ENCODE data around the gene NSRP1. TPM values are rescaled to one million over a fixed set of nuclear protein-coding genes. Genes with fewer than 3 reads are reported as not detected.

The NSRP1 gene
- total RNA-seq, 6 experiments from 2014 or later = 19.4 to 28.1 (median 27.0) TPM

Small RNA genes within 50 kb of the gene (microRNA-seq; reads per million reads assigned to microRNA genes)
- not detected for gene MIR423

Other genes starting within 250 kb of the NSRP1 start
- 10 to 100 TPM; 22.2 to 27.0 (median 23.2) TPM for gene SSH2, start 186.6 kb upstream of the NSRP1 start, total RNA-seq (2021; fragmentation: NEBNext Ultra II Directional; extraction: Animal tissue kit (Norgen Biotek cat#: 25700))
- under 1 TPM; 0.27 to 0.94 (median 0.64) TPM for gene EFCAB5, start 175.2 kb upstream of the NSRP1 start, total RNA-seq (2021; fragmentation: NEBNext Ultra II Directional; extraction: Animal tissue kit (Norgen Biotek cat#: 25700))
- gene SLC6A4, start 118.9 kb downstream of the NSRP1 start, total RNA-seq (2021; fragmentation: NEBNext Ultra II Directional; extraction: Animal tissue kit (Norgen Biotek cat#: 25700)) = not detected
- gene BLMH, start 175.1 kb downstream of the NSRP1 start, total RNA-seq (2021; fragmentation: NEBNext Ultra II Directional; extraction: Animal tissue kit (Norgen Biotek cat#: 25700)) = 10 to 100 TPM; 20.0 to 24.6 (median 22.4) TPM
- not detected for gene TMIGD1, start 217.2 kb downstream of the NSRP1 start, total RNA-seq (2021; fragmentation: NEBNext Ultra II Directional; extraction: Animal tissue kit (Norgen Biotek cat#: 25700))

All from HFFc6 (cell line).